GM12878 (cell line): ENCODE measurements around the gene GPRC5B.

ENCODE experiments used
- MEF2A ChIP-seq: IDR thresholded peaks from 2 replicates; pipeline ENCODE4 v1.6.1; 2011; ENCODE audit warnings: low read depth, mild to moderate bottlenecking, low read length, moderate library complexity; ENCODE audit not compliant: insufficient read depth
- MTA3 ChIP-seq: IDR thresholded peaks from 2 replicates; pipeline ENCODE4 v1.6.1; 2012; ENCODE audit warnings: low read length, inconsistent platforms, borderline replicate concordance
- RFX5 ChIP-seq: IDR thresholded peaks from 2 replicates; pipeline ENCODE4 v1.6.1; 2011; ENCODE audit warnings: low read depth, low read length, improper control_type of control experiment

DNA sequence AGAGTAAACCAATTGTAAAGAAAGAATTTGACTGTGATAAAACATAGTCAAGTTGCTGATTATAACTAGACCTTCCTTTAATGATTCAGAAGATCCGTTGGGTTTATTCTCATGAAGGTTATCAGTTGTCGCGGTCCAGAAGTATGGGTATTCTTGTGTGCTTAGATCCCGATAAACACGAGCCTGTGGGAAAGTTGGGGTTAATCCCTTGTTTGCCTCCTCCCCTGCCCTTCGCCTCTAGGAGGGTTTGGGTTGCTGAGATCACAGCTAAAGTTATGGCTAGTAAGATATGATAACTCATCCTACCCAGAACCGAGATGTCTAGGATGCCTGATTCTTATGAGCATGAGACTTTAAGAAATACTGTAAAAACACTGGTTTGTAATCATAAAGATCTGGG, 66.8 kb downstream of the GPRC5B start:
- no peak for TF ChIP-seq RFX5
- TF ChIP-seq MTA3 = no peak
- TF ChIP-seq MEF2A = no peak
